Stimulated activated CD4-positive, alpha-beta T cell treated with anti-CD3 and anti-CD28 coated beads, Interleukin-1b, Interleukin-23, amount 100 ng/mL, for 4 hours (primary cell): Measurements from ENCODE around the gene SPDYE18.
"Not testable (repeated sequence)": the region's sequence is repeated elsewhere in the genome, so short reads cannot be mapped to it uniquely, and the experiment has no call there.

ENCODE experiments used
- DNase-seq, 2 donors: peaks; one replicate each; pipeline ENCODE4 v3.0.0-alpha.2; 2020; ENCODE audit warnings: low read depth in 2 of 2

SPDYE18 gene

DNA sequence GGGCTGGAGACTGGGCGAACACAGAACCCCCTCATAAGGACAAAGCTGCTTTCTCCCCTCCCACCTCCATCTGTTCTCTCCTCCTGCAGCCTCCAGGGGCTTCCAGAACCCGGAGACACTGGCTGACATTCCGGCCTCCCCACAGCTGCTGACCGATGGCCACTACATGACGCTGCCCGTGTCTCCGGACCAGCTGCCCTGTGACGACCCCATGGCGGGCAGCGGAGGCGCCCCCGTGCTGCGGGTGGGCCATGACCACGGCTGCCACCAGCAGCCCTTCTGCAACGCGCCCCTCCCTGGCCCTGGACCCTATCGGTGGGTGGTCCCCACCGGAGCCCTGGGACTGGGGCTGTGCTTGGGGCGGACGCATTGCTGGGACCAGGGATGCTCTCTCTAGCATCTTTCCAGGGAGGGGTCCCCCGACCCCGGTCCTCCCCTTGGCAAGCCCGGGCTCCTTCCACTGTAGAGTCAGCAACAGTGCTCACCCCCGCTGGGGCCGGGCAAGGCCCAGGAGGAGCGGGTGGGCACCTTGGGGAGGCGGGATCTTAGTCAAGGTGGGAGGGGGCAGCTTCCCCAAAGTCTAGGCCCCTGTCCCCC, 56.8 kb downstream of the SPDYE18 start:
- not testable (repeated sequence) for DNase-seq

DNA sequence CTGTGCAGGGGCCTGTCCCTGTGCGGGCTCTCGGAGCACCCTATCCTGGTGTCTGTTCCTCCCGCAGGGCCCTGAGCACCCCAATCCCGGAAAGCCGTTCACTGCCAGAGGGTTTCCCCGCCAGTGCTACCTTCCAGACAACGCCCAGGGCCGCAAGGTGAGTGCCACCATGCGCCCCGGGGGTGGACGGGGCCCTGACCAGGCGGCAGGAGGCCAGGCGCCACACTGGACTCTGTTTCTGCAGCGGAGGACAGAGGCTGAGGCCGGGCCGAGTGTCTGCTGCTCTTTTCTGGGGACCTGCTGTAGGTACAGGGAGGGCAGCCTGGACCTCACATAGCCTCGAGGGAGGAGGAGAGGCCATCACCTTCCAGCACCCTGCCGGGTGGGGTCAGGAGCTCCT, 58.2 kb downstream of the SPDYE18 start:
- not testable (repeated sequence) for DNase-seq

DNA sequence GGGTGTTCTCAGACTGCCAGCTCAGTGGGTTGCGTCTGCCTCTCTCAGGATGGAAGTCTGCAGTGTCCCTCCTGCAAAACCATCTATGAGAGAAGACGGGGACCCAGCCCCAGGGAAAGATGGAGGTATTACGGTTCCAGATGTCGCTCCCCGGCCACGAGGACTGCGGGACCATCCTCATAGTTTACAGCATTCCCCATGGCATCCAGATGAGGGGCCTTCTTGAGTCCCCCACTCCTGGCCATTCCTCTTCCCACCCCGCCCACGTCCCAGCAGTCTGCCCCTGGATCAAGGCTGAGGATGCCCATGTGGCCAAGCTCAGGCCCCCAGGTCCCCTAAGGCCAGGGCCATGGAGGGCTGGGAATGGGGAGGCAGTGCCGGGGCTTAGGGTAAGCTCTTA, 59.1 kb downstream of the SPDYE18 start:
- not testable (repeated sequence) for DNase-seq

DNA sequence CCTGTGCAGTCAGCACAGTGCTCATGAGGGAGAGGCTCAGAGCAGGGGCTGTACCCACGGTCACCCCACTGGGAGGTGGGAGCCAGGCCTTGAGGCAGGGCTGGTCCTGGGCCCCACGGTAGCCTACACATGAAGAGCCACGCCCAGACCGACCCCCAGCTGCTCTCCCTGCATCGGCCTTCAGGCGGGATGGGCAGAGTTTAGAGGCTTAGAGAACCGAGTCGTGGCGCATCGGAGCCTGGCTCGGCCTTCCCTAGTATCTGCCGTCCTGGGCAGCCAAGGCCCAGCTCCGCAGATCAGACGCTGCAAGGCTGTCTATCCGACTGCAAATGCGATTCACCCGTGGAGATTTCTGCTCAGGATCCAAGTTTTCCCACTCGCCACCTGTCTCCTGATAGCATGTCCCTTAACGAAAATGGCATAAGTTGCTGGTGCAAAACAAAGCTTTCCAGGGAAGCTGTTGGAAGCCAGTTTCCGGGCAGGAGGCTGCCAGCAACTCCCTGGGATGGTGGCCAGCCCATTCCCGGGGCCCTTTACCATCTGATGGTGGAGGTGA, 59.6 kb downstream of the SPDYE18 start:
- DNase-seq: not testable (repeated sequence)

DNA sequence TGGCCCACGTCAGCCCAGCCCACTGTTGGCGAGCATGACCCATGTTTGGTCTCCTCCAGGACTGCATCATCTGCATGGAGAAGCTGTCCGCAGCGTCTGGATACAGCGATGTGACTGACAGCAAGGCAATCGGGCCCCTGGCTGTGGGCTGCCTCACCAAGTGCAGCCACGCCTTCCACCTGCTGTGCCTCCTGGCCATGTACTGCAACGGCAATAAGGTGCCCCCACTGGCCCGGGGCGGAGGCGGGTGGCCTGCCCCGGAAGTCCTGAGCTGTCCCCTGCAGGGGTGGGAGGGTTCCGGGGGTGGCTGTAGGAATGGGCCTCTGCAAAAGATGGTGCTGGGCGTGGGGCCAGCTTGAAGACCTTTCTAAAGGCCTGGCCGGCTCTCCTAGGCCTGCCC, 60.3 kb downstream of the SPDYE18 start:
- DNase-seq: not testable (repeated sequence)
